Ectodermal cell (in vitro differentiated cells): ENCODE measurements around the gene PTPN3.
"Not testable (repeated sequence)": the region's sequence is repeated elsewhere in the genome, so short reads cannot be mapped to it uniquely, and the experiment has no call there.

Source experiments
- H3K27ac ChIP-seq: 2 replicates; pipeline ENCODE4 v1.7.0; 2013; ENCODE audit warnings: mild to moderate bottlenecking, low read depth, low read length; ENCODE audit not compliant: insufficient read depth, poor library complexity, severe bottlenecking
- H3K27me3 ChIP-seq: 2 replicates; pipeline ENCODE4 v1.7.0; 2013; ENCODE audit warnings: mild to moderate bottlenecking, low read length; ENCODE audit not compliant: insufficient read depth, control insufficient read depth, poor library complexity, severe bottlenecking
- H3K36me3 ChIP-seq: one replicate; pipeline ENCODE4 v1.7.0; 2013; ENCODE audit warnings: low read length; ENCODE audit not compliant: control insufficient read depth, insufficient read depth
- H3K4me1 ChIP-seq: one replicate; pipeline ENCODE4 v1.7.0; 2013; ENCODE audit warnings: low read length; ENCODE audit not compliant: control insufficient read depth, insufficient read depth
- H3K4me3 ChIP-seq: 2 replicates; pipeline ENCODE4 v1.7.0; 2013; ENCODE audit warnings: low read depth, low read length, control low read depth; ENCODE audit not compliant: insufficient read depth
- H3K9me3 ChIP-seq: 2 replicates; pipeline ENCODE4 v1.7.0; 2013; ENCODE audit warnings: mild to moderate bottlenecking, low read length, moderate library complexity; ENCODE audit not compliant: control insufficient read depth
- WGBS, 2 experiments: methylation state at CpG; one replicate each; pipeline ENCODE4 v1.1.7; 2013; ENCODE audit warnings: missing lambda C conversion rate in 2 of 2; 5-methylcytosine and 5-hydroxymethylcytosine counted together

Gene PTPN3

GRCh38 chr9:109355564-109356297 lies 142.4 kb downstream of the PTPN3 start:
- H3K9me3 ChIP-seq = no peaks in the 10 kb centered on the region
- WGBS, 2 experiments = 80 to 81% methylated on average over 21 of the region's 21 CpGs
- H3K4me3 ChIP-seq = no peak overlapping the region
- H3K27me3 ChIP-seq = no peaks in the 10 kb centered on the region
- H3K36me3 ChIP-seq = no peaks in the 10 kb centered on the region
- no peak overlapping the region for H3K27ac ChIP-seq
- H3K4me1 ChIP-seq = no peaks in the 10 kb centered on the region

GRCh38 chr9:109354190-109354589 lies 143.9 kb downstream of the PTPN3 start:
- no peaks in the 10 kb centered on the region for H3K9me3 ChIP-seq
- WGBS, 2 experiments = 92 to 95% methylated on average over 2 of the region's 2 CpGs
- no peaks in the 10 kb centered on the region for H3K4me1 ChIP-seq
- H3K27me3 ChIP-seq = no peaks in the 10 kb centered on the region
- no peaks in the 10 kb centered on the region for H3K36me3 ChIP-seq
- H3K4me3 ChIP-seq = no peak overlapping the region
- no peak overlapping the region for H3K27ac ChIP-seq

GRCh38 chr9:109351032-109351431 lies 147.1 kb downstream of the PTPN3 start:
- Histone ChIP-seq H3K36me3 (no peaks in the 10 kb centered on the region), H3K4me3 (no peak overlapping the region), H3K27ac (no peak overlapping the region), H3K9me3 (no peaks in the 10 kb centered on the region), H3K27me3 (no peaks in the 10 kb centered on the region), H3K4me1 (no peaks in the 10 kb centered on the region)
- WGBS, 2 experiments = 84 to 95% methylated on average over 5 of the region's 5 CpGs

- no peaks in the 10 kb centered on the region for H3K36me3 ChIP-seq
- H3K9me3 ChIP-seq = no peaks in the 10 kb centered on the region
- no peak overlapping the region for H3K4me3 ChIP-seq
- no peak overlapping the region for H3K27ac ChIP-seq
- H3K27me3 ChIP-seq = no peaks in the 10 kb centered on the region
- no peaks in the 10 kb centered on the region for H3K4me1 ChIP-seq
Observed at GRCh38 chr9:109349421-109349846, 148.7 kb downstream of the PTPN3 start.

- H3K9me3 ChIP-seq = no peaks in the 10 kb centered on the region
- no peaks in the 10 kb centered on the region for H3K36me3 ChIP-seq
- H3K4me3 ChIP-seq = no peak overlapping the region
- H3K27ac ChIP-seq = no peak overlapping the region
- no peaks in the 10 kb centered on the region for H3K27me3 ChIP-seq
- H3K4me1 ChIP-seq = no peaks in the 10 kb centered on the region
- 88 to 94% methylated on average over 3 of the region's 3 CpGs for WGBS, 2 experiments
Observed at GRCh38 chr9:109346904-109347303, 151.2 kb downstream of the PTPN3 start.

- Histone ChIP-seq H3K27me3 (no peaks in the 10 kb centered on the region), H3K4me3 (no peak overlapping the region), H3K27ac (no peak overlapping the region), H3K9me3 (no peaks in the 10 kb centered on the region), H3K36me3 (no peaks in the 10 kb centered on the region), H3K4me1 (no peaks in the 10 kb centered on the region)
- 93 to 94% methylated on average over 3 of the region's 3 CpGs for WGBS, 2 experiments
Observed at GRCh38 chr9:109344866-109345265, 153.2 kb downstream of the PTPN3 start.

GRCh38 chr9:109342878-109343277 lies 155.2 kb downstream of the PTPN3 start:
- Histone ChIP-seq H3K27ac (no peak overlapping the region), H3K36me3 (no peaks in the 10 kb centered on the region), H3K9me3 (no peaks in the 10 kb centered on the region), H3K4me3 (no peak overlapping the region), H3K4me1 (no peaks in the 10 kb centered on the region), H3K27me3 (no peaks in the 10 kb centered on the region)
- WGBS, 2 experiments = 89 to 95% methylated on average over 4 of the region's 4 CpGs

- H3K4me1 ChIP-seq = no peaks in the 10 kb centered on the region
- H3K27me3 ChIP-seq = no peaks in the 10 kb centered on the region
- 54 to 56% methylated on average over 6 of the region's 6 CpGs for WGBS, 2 experiments
- no peaks in the 10 kb centered on the region for H3K36me3 ChIP-seq
- H3K4me3 ChIP-seq = no peak overlapping the region
- H3K9me3 ChIP-seq = no peaks in the 10 kb centered on the region
- H3K27ac ChIP-seq = no peak overlapping the region
Observed at GRCh38 chr9:109341561-109341960, 156.5 kb downstream of the PTPN3 start.

- H3K36me3 ChIP-seq, H3K4me3 ChIP-seq, H3K27ac ChIP-seq, H3K27me3 ChIP-seq, H3K9me3 ChIP-seq, H3K4me1 ChIP-seq: not testable (repeated sequence)
- WGBS, 2 experiments = 94 to 97% methylated on average over 7 of the region's 7 CpGs
Observed at GRCh38 chr9:109340979-109341378, 157.1 kb downstream of the PTPN3 start.

GRCh38 chr9:109336409-109336808 lies 161.7 kb downstream of the PTPN3 start:
- H3K27me3 ChIP-seq = no peaks in the 10 kb centered on the region
- no peaks in the 10 kb centered on the region for H3K9me3 ChIP-seq
- no peak overlapping the region for H3K4me3 ChIP-seq
- H3K27ac ChIP-seq = no peak overlapping the region
- WGBS, 2 experiments = 91 to 92% methylated on average over 3 of the region's 3 CpGs
- no peaks in the 10 kb centered on the region for H3K4me1 ChIP-seq
- H3K36me3 ChIP-seq = no peaks in the 10 kb centered on the region

- WGBS, 2 experiments = 95 to 100% methylated on average over 2 of the region's 2 CpGs
- Histone ChIP-seq H3K27me3 (no peaks in the 10 kb centered on the region), H3K36me3 (no peaks in the 10 kb centered on the region), H3K4me1 (no peaks in the 10 kb centered on the region), H3K9me3 (no peaks in the 10 kb centered on the region), H3K27ac (no peak overlapping the region), H3K4me3 (no peak overlapping the region)
Observed at GRCh38 chr9:109335929-109336328, 162.2 kb downstream of the PTPN3 start.
